ENCODE measurements around the gene EML4. TPM values are rescaled to one million over a fixed set of nuclear protein-coding genes. Genes with fewer than 3 reads are reported as not detected.
A peak's percentile ranks its signal among the peaks of the same experiment; 100 is the strongest.

EML4 gene
- total and polyA plus RNA-seq, 2 of the 13 experiments (the other 11 are each of a cell fraction or from before 2014, with no cell fraction given) = 243 to 476 TPM

DNA sequence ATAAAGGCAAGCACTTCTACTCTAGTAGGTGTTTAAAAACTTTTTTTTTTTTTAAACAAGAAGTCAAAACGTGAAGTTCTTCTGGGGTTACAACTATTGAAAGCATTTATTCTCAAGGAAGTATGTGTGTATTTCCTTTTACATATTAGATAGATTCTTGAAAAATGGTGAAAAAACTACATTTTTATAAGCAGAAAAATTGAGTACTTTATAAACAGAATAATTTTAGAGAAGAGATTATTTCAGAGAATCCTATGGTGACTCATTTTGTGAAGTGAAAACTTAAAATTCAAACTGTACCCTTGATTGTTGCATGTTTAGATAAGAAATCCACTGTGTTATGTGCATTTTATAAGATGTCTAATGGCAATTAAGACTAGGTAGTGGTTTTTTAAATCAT is 2.9 kb downstream of the EML4 start:
- DNase-seq (ENCODE audit: low spot score) (no peak), ATAC-seq (no peak), FAIRE-seq (no peak)
- peaks cover 3 to 36% of the 10 kb centered on the region in 2 experiments; a peak in 4 of 5 replicates for H3K36me3 ChIP-seq (replicated peaks in 1 of 2; ENCODE audit: control insufficient read depth in 1 of 2, insufficient read depth in 2 of 2, low read length in 2 of 2)
- WGBS (ENCODE audit: low lambda C conversion rate) = 1% methylated on average over 1 of the region's 1 CpG
- ChIA-PET POLR2A (interaction anchor here (0.8 to 3.4 kb wide), 15 partner anchors 9 to 80 kb away, joined by 3 to 18 read pairs (median 6); no protein-coding TSS in a partner anchor), CTCF (ENCODE audit: low intra/inter-chr PET ratio, low total read pairs) (no interaction called here)
- H3K4me2 ChIP-seq (ENCODE audit: low read depth, low read length) = peak overlapping the region; percentile 95
- H3K4me1 ChIP-seq (ENCODE audit: insufficient read depth, low read length) = peaks cover 56% of the 10 kb centered on the region
- H3K27ac ChIP-seq (ENCODE audit: extremely low read length, insufficient read depth, low read length) = peak overlapping the region; percentile 78
- BruUV-seq (replicated peaks) = no TSS peak
- no peak overlapping the region for H2AFZ ChIP-seq (ENCODE audit: low read length)
- H3K79me2 ChIP-seq (ENCODE audit: insufficient read depth, low read length) = peaks cover 86% of the 10 kb centered on the region
- H3K4me3 ChIP-seq (replicated peaks in 1 of 3; ENCODE audit: insufficient read depth in 1 of 3, low read depth in 2 of 3, low read length in 3 of 3) = peak overlapping the region; percentile 95 to 98 (median 95)
- no peaks in the 10 kb centered on the region; a peak in 1 of 5 replicates for H3K27me3 ChIP-seq (ENCODE audit: control insufficient read depth in 1 of 2, insufficient read depth in 2 of 2, low read length in 2 of 2)
- in situ Hi-C loops (cut with HindIII; ENCODE audit: extremely low pct_ligation_motif_present, low pct_unique_long_range_greater_than_20kb) (loop anchor here (5.0 kb wide), 2 partner anchors 40 to 75 kb away; no protein-coding TSS in a partner anchor), intact Hi-C loops (cut with micrococcal nuclease; ENCODE audit: unreplicated experiment) (loop anchor here (2.0 to 5.0 kb wide), 2 partner anchors 15 to 65 kb away; no protein-coding TSS in a partner anchor)
- H3K9me3 ChIP-seq (ENCODE audit: low read length) = no peaks in the 10 kb centered on the region
- TF ChIP-seq HDAC6 (IDR thresholded peaks at IDR 0.05; ENCODE audit: low read depth, low read length) (0 out of 2 replicates have a peak, but pooled peaks have one; percentile 83), NR2F6 (IDR thresholded peaks at IDR 0.05) (0 out of 2 replicates have a peak, but pooled peaks have one; percentile 7), NR2F6 (CRISPR knock-in tag; IDR thresholded peaks at IDR 0.05) (no peak), ZKSCAN5 (CRISPR knock-in tag; IDR thresholded peaks at IDR 0.05) (no peak), IRF2 (CRISPR knock-in tag; IDR thresholded peaks at IDR 0.05) (0 out of 2 replicates have a peak, but pooled peaks have one; percentile 1)
- peak overlapping the region; percentile 94 for H3K9ac ChIP-seq (ENCODE audit: insufficient read depth, low read depth, low read length)
- H4K20me1 ChIP-seq (ENCODE audit: insufficient read depth, low read length) = peaks cover 42% of the 10 kb centered on the region

DNA sequence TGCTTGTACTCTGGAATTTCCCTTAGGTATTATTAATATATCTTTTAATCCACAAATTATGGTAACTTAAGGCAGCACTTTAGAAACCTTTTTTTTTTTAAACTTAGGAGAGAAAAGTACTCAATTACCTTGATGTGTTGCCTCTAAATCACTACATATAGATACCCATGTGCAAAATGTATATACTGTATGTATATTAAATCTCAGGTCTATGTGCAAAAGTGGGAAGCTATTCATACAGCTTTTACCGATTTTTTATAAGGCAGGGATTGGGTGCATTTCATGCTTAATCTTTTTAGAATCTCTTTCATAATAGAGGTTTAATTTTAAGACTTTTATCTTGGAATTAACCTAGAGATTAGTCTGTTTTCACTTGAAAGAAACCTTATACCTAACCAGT is 3.4 kb downstream of the EML4 start:
- no TSS peak for BruUV-seq (replicated peaks)
- FAIRE-seq (no peak), ATAC-seq (no peak), DNase-seq (ENCODE audit: low spot score) (no peak)
- Histone ChIP-seq H3K4me1 (ENCODE audit: insufficient read depth, low read length) (peaks cover 56% of the 10 kb centered on the region), H3K79me2 (ENCODE audit: insufficient read depth, low read length) (peaks cover 91% of the 10 kb centered on the region), H3K4me2 (ENCODE audit: low read depth, low read length) (peak overlapping the region; percentile 95), H3K9me3 (ENCODE audit: low read length) (no peaks in the 10 kb centered on the region), H2AFZ (ENCODE audit: low read length) (no peak overlapping the region), H3K9ac (ENCODE audit: insufficient read depth, low read depth, low read length) (peak overlapping the region; percentile 94), H4K20me1 (ENCODE audit: insufficient read depth, low read length) (peaks cover 47% of the 10 kb centered on the region), H3K27ac (ENCODE audit: extremely low read length, insufficient read depth, low read length) (peak overlapping the region; percentile 78), H3K4me3 (replicated peaks in 1 of 3; ENCODE audit: insufficient read depth in 1 of 3, low read depth in 2 of 3, low read length in 3 of 3) (peak overlapping the region; percentile 95 to 98 (median 95)), H3K27me3 (ENCODE audit: control insufficient read depth in 1 of 2, insufficient read depth in 2 of 2, low read length in 2 of 2) (no peaks in the 10 kb centered on the region; a peak in 1 of 5 replicates), H3K36me3 (replicated peaks in 1 of 2; ENCODE audit: control insufficient read depth in 1 of 2, insufficient read depth in 2 of 2, low read length in 2 of 2) (peaks cover 5 to 42% of the 10 kb centered on the region in 2 experiments; a peak in 4 of 5 replicates)
- intact Hi-C loops (cut with micrococcal nuclease; ENCODE audit: unreplicated experiment) (loop anchor here (2.0 to 5.0 kb wide), 2 partner anchors 14 to 65 kb away; no protein-coding TSS in a partner anchor), in situ Hi-C loops (cut with HindIII; ENCODE audit: extremely low pct_ligation_motif_present, low pct_unique_long_range_greater_than_20kb) (loop anchor here (5.0 kb wide), 2 partner anchors 40 to 75 kb away; no protein-coding TSS in a partner anchor)
- TF ChIP-seq ZNF790 (CRISPR knock-in tag; IDR thresholded peaks at IDR 0.05; ENCODE audit: borderline replicate concordance) = 0 out of 2 replicates have a peak, but pooled peaks have one; percentile 1
- TF ChIP-seq NFIC (IDR thresholded peaks at IDR 0.05; ENCODE audit: low read length) = 0 out of 2 replicates have a peak, but pooled peaks have one; percentile 12
- TF ChIP-seq, protein P1, sequence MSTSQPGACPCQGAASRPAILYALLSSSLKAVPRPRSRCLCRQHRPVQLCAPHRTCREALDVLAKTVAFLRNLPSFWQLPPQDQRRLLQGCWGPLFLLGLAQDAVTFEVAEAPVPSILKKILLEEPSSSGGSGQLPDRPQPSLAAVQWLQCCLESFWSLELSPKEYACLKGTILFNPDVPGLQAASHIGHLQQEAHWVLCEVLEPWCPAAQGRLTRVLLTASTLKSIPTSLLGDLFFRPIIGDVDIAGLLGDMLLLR (CRISPR knock-in tag; IDR thresholded peaks at IDR 0.05) = no peak
- TF ChIP-seq RBFOX2 (IDR thresholded peaks at IDR 0.05; ENCODE audit: low read depth, low read length) = peak; percentile 79
- peak; percentile 64 for TF ChIP-seq AGO2 (optimal IDR thresholded peaks at IDR 0.05; ENCODE audit: low read depth, low read length)
- TF ChIP-seq HDAC6 (IDR thresholded peaks at IDR 0.05; ENCODE audit: low read depth, low read length) = peak; percentile 5; the same call in 1 of the 2 replicates
- TF ChIP-seq ZNF574 (CRISPR knock-in tag; IDR thresholded peaks at IDR 0.05) = no peak
- TF ChIP-seq, protein P2, sequence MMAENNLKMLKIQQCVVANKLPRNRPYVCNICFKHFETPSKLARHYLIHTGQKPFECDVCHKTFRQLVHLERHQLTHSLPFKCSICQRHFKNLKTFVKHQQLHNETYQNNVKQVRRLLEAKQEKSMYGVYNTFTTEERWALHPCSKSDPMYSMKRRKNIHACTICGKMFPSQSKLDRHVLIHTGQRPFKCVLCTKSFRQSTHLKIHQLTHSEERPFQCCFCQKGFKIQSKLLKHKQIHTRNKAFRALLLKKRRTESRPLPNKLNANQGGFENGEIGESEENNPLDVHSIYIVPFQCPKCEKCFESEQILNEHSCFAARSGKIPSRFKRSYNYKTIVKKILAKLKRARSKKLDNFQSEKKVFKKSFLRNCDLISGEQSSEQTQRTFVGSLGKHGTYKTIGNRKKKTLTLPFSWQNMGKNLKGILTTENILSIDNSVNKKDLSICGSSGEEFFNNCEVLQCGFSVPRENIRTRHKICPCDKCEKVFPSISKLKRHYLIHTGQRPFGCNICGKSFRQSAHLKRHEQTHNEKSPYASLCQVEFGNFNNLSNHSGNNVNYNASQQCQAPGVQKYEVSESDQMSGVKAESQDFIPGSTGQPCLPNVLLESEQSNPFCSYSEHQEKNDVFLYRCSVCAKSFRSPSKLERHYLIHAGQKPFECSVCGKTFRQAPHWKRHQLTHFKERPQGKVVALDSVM (CRISPR knock-in tag; IDR thresholded peaks at IDR 0.05) = no peak
- ChIA-PET POLR2A (interaction anchor here (1.1 to 3.4 kb wide), 11 partner anchors 9 to 81 kb away, joined by 4 to 18 read pairs (median 12); no protein-coding TSS in a partner anchor), CTCF (ENCODE audit: low intra/inter-chr PET ratio, low total read pairs) (no interaction called here)
- 3% methylated on average over 1 of the region's 1 CpG for WGBS (ENCODE audit: low lambda C conversion rate)

Measured in HepG2 (cell line).